Colon (tissue), 2 donors: ENCODE data around the gene C9orf50.
"Not testable (repeated sequence)": the region's sequence is repeated elsewhere in the genome, so short reads cannot be mapped to it uniquely, and the experiment has no call there.

ENCODE experiments used
- FAIRE-seq: peaks from 2 replicates; lab custom pipeline; 2012; peaks lifted over from hg19 to GRCh38; lab: Jason Lieb, UNC
- donor health status: control.
- donor health status: control.

C9orf50 gene

GRCh38 chr9:129610473-129611306, 10.2 kb downstream of the C9orf50 start:
- FAIRE-seq = no peak

GRCh38 chr9:129610213-129610472, 10.8 kb downstream of the C9orf50 start:
- no peak for FAIRE-seq

GRCh38 chr9:129609486-129610212, 11.3 kb downstream of the C9orf50 start:
- FAIRE-seq = no peak

GRCh38 chr9:129608561-129609481, 12.1 kb downstream of the C9orf50 start:
- no peak for FAIRE-seq

GRCh38 chr9:129607027-129607387, 13.9 kb downstream of the C9orf50 start:
- FAIRE-seq = no peak

GRCh38 chr9:129606161-129607026, 14.5 kb downstream of the C9orf50 start:
- no peak for FAIRE-seq

- no peak for FAIRE-seq
These were observed 16.1 kb downstream of the C9orf50 start for GRCh38 chr9:129604766-129605163.

- FAIRE-seq = no peak
These were observed 16.7 kb downstream of the C9orf50 start for GRCh38 chr9:129604056-129604765.

- no peak for FAIRE-seq
These were observed 18.1 kb downstream of the C9orf50 start for GRCh38 chr9:129602598-129603415.

- FAIRE-seq = no peak
These were observed 19.7 kb downstream of the C9orf50 start for GRCh38 chr9:129601082-129601674.

- FAIRE-seq = no peak
These were observed 22.8 kb downstream of the C9orf50 start for GRCh38 chr9:129598089-129598596.

- no peak for FAIRE-seq
These were observed 23.4 kb downstream of the C9orf50 start for GRCh38 chr9:129597355-129598088.

- FAIRE-seq = no peak
These were observed 24.2 kb downstream of the C9orf50 start for GRCh38 chr9:129596541-129597331.

GRCh38 chr9:129595903-129596540, 24.9 kb downstream of the C9orf50 start:
- no peak for FAIRE-seq

- no peak for FAIRE-seq
These were observed 25.6 kb downstream of the C9orf50 start for GRCh38 chr9:129595311-129595741.

- FAIRE-seq = no peak
These were observed 26.3 kb downstream of the C9orf50 start for GRCh38 chr9:129594632-129595031.

GRCh38 chr9:129592790-129593189, 28.1 kb downstream of the C9orf50 start:
- not testable (repeated sequence) for FAIRE-seq
